HG03097 (cell line): Measurements from ENCODE around the gene THBD.

Experiments used
- ATAC-seq: cut with Tn5 transposase; IDR thresholded peaks from one replicate; pipeline ENCODE4 v1.9.1; 2021; ENCODE audit not compliant: unreplicated experiment, low FRiP score

Gene THBD

GRCh38 chr20:23084845-23085365 lies 35.4 kb upstream of the THBD start:
- no peak for ATAC-seq

- ATAC-seq: no peak
These were observed 34.9 kb upstream of the THBD start for GRCh38 chr20:23084282-23084844.

GRCh38 chr20:23083553-23084220 lies 34.2 kb upstream of the THBD start:
- no peak for ATAC-seq

- ATAC-seq: no peak
These were observed 33.5 kb upstream of the THBD start for GRCh38 chr20:23082846-23083552.

GRCh38 chr20:23081263-23081819 lies 31.9 kb upstream of the THBD start:
- no peak for ATAC-seq

- no peak for ATAC-seq
These were observed 31.0 kb upstream of the THBD start for GRCh38 chr20:23080521-23080920.

GRCh38 chr20:23079926-23080325 lies 30.5 kb upstream of the THBD start:
- no peak for ATAC-seq

- ATAC-seq: no peak
These were observed 29.5 kb upstream of the THBD start for GRCh38 chr20:23079016-23079351.

- ATAC-seq: no peak
These were observed 29.0 kb upstream of the THBD start for GRCh38 chr20:23078351-23079015.

GRCh38 chr20:23077277-23077676 lies 27.8 kb upstream of the THBD start:
- ATAC-seq: no peak

GRCh38 chr20:23074052-23074451 lies 24.6 kb upstream of the THBD start:
- no peak for ATAC-seq

- no peak for ATAC-seq
These were observed 23.6 kb upstream of the THBD start for GRCh38 chr20:23072892-23073586.

- no peak for ATAC-seq
These were observed 22.5 kb upstream of the THBD start for GRCh38 chr20:23071996-23072395.

- ATAC-seq: no peak
These were observed 21.9 kb upstream of the THBD start for GRCh38 chr20:23071398-23071797.

GRCh38 chr20:23069108-23069507 lies 19.6 kb upstream of the THBD start:
- ATAC-seq: no peak

- ATAC-seq: no peak
These were observed 18.8 kb upstream of the THBD start for GRCh38 chr20:23068283-23068682.

GRCh38 chr20:23066772-23067171 lies 17.3 kb upstream of the THBD start:
- no peak for ATAC-seq

GRCh38 chr20:23065266-23066201 lies 16.1 kb upstream of the THBD start:
- no peak for ATAC-seq

GRCh38 chr20:23063581-23063980 lies 14.1 kb upstream of the THBD start:
- no peak for ATAC-seq
